WI38 (cell line): ENCODE data around the gene ELSPBP1.
"Not testable (repeated sequence)": the region's sequence is repeated elsewhere in the genome, so short reads cannot be mapped to it uniquely, and the experiment has no call there.

ENCODE experiments used
- H3K4me3 ChIP-seq: 2 replicates; pipeline ENCODE4 v1.5.1; 2011; ENCODE audit warnings: low read depth, mild to moderate bottlenecking, control low read depth, low read length
- CTCF ChIP-seq: IDR thresholded peaks from 2 replicates; pipeline ENCODE4 v1.5.1; 2012; ENCODE audit warnings: low read depth, mild to moderate bottlenecking, control low read depth, low read length

The ELSPBP1 gene

DNA sequence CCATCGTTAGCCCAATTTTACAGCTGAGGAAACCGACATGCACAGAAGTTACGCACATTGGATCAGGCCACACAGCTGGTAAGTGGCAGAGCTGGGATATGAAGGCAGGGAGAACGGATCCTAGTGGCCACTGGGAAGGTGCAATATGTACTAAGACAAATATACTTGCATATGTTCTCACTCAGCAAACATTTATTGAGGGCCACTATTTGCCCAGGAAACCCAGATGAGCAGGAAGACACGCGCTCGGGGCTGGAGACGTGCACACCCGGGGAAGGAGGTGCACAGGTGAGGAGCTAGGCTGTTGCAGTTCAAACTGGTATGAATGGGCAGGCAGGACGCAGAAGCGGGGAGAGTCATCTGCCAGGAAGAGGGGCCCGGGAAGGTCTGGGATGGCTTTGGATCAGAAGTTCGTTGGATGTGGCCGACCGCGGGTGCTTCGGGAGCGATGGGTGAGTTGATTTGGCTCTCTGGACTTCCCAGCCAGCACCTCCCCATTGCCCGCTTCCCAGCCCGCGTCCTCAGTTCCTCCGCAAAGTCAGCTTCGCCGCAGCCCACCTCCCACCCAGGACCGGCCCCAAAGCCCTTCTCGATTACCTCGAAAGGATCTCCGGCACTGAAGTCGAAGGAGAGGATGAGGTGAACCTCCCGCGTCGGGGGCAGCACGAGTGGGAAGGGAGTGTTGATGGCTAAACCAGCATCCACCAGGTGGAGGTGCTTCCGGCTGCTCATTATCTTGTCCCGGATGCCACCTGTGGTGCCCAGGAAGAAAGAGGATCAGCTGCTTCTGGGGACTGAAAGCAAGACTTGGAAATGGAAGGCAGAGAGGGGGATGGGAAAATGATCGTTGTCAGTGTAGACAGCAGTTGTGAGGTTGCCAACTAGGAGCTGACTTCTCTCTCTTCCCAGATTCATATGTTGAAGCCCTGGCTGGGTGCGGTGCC is 67.2 kb downstream of the ELSPBP1 start:
- no peak for TF ChIP-seq CTCF
- H3K4me3 ChIP-seq = no peak overlapping the region

- no peak for TF ChIP-seq CTCF
- H3K4me3 ChIP-seq = no peak overlapping the region
These were observed 70.1 kb downstream of the ELSPBP1 start for GRCh38 chr19:48064509-48064908.

GRCh38 chr19:48069435-48069834 is 75.0 kb downstream of the ELSPBP1 start:
- H3K4me3 ChIP-seq = no peak overlapping the region
- TF ChIP-seq CTCF = no peak

- H3K4me3 ChIP-seq = not testable (repeated sequence)
These were observed 75.8 kb downstream of the ELSPBP1 start for GRCh38 chr19:48070177-48070769.
